Measurements from ENCODE around the gene BATF. TPM values are rescaled to one million over a fixed set of nuclear protein-coding genes. Genes with fewer than 3 reads are reported as not detected.
A peak's percentile ranks its signal among the peaks of the same experiment; 100 is the strongest.

BATF gene
- total RNA-seq, 2 experiments from 2014 or later: 41.3 to 41.6 TPM

GRCh38 chr14:75562089-75562488, 39.8 kb downstream of the BATF start:
- no peaks in the 10 kb centered on the region for H3K27me3 Mint-ChIP-seq (ENCODE audit: low read depth)
- ChIA-PET CTCF (interaction anchor here (0.7 to 5.3 kb wide), 21 partner anchors 9 to 344 kb away, joined by 3 to 58 read pairs (median 11); partner anchors contain the start of genes BATF and FLVCR2), POLR2A (interaction anchor here (0.7 to 2.1 kb wide), 4 partner anchors 17 to 41 kb away, joined by 3 to 8 read pairs (median 5); partner anchors contain the start of gene BATF)
- ATAC-seq: no peak
- no peak for DNase-seq
- no peaks in the 10 kb centered on the region for H3K36me3 Mint-ChIP-seq (ENCODE audit: low read depth)
- H3K4me3 Mint-ChIP-seq: no peak overlapping the region
- no peaks in the 10 kb centered on the region for H3K9me3 Mint-ChIP-seq (ENCODE audit: insufficient read depth)
- no peak overlapping the region for H3K27ac Mint-ChIP-seq
- peaks cover 63% of the 10 kb centered on the region for H3K4me1 Mint-ChIP-seq (ENCODE audit: low read depth)

GRCh38 chr14:75562489-75562888, 40.2 kb downstream of the BATF start:
- no peak overlapping the region for H3K27ac Mint-ChIP-seq
- no peak for ATAC-seq

GRCh38 chr14:75563931-75564330, 41.7 kb downstream of the BATF start:
- no peaks in the 10 kb centered on the region for H3K9me3 Mint-ChIP-seq (ENCODE audit: insufficient read depth)
- POLR2A ChIA-PET: no interaction called here
- ATAC-seq: no peak
- H3K4me1 Mint-ChIP-seq (ENCODE audit: low read depth): peaks cover 67% of the 10 kb centered on the region
- H3K36me3 Mint-ChIP-seq (ENCODE audit: low read depth): no peaks in the 10 kb centered on the region
- H3K27me3 Mint-ChIP-seq (ENCODE audit: low read depth): no peaks in the 10 kb centered on the region
- CTCF ChIA-PET: interaction anchor here (5.0 to 5.3 kb wide), 3 partner anchors 13 to 76 kb away, joined by 45 to 58 read pairs (median 49); partner anchors contain the start of genes BATF and FLVCR2
- H3K4me3 Mint-ChIP-seq: no peak overlapping the region
- no peak overlapping the region for H3K27ac Mint-ChIP-seq
- no peak for DNase-seq

More at GRCh38 chr14:75562489-75562888, 40.2 kb downstream of the BATF start:
- Mint-ChIP-seq H3K36me3 (ENCODE audit: low read depth) (no peaks in the 10 kb centered on the region), H3K27me3 (ENCODE audit: low read depth) (no peaks in the 10 kb centered on the region), H3K9me3 (ENCODE audit: insufficient read depth) (no peaks in the 10 kb centered on the region), H3K4me1 (ENCODE audit: low read depth) (peaks cover 63% of the 10 kb centered on the region), H3K4me3 (no peak overlapping the region)
- POLR2A ChIA-PET: interaction anchor here (2.1 kb wide), 1 partner anchor 20 kb away, joined by 6 read pairs; no protein-coding TSS in a partner anchor
- no peak for DNase-seq
- CTCF ChIA-PET: interaction anchor here (0.7 to 5.3 kb wide), 12 partner anchors 10 to 344 kb away, joined by 3 to 58 read pairs (median 11); partner anchors contain the start of genes BATF and FLVCR2

- POLR2A ChIA-PET: no interaction called here
- CTCF ChIA-PET: no interaction called here
- Mint-ChIP-seq H3K36me3 (ENCODE audit: low read depth) (no peaks in the 10 kb centered on the region), H3K9me3 (ENCODE audit: insufficient read depth) (no peaks in the 10 kb centered on the region), H3K4me3 (no peak overlapping the region), H3K4me1 (ENCODE audit: low read depth) (peaks cover 62% of the 10 kb centered on the region), H3K27ac (no peak overlapping the region), H3K27me3 (ENCODE audit: low read depth) (no peaks in the 10 kb centered on the region)
- no peak for DNase-seq
- no peak for ATAC-seq
Observed at GRCh38 chr14:75565056-75565455, 42.8 kb downstream of the BATF start.

- no peaks in the 10 kb centered on the region for H3K36me3 Mint-ChIP-seq (ENCODE audit: low read depth)
- ChIA-PET CTCF (interaction anchor here (0.7 to 3.8 kb wide), 29 partner anchors 9 to 318 kb away, joined by 3 to 34 read pairs (median 5); partner anchors contain the start of genes BATF, ERG28, FLVCR2 and TTLL5), POLR2A (interaction anchor here (0.8 to 1.3 kb wide), 5 partner anchors 12 to 51 kb away, joined by 3 to 6 read pairs (median 4); partner anchors contain the start of gene FLVCR2)
- DNase-seq (peak; percentile 78), ATAC-seq (peak; percentile 95)
- H3K4me3 Mint-ChIP-seq: no peak overlapping the region
- H3K27ac Mint-ChIP-seq: peak overlapping the region; percentile 48
- no peaks in the 10 kb centered on the region for H3K27me3 Mint-ChIP-seq (ENCODE audit: low read depth)
- no peaks in the 10 kb centered on the region for H3K9me3 Mint-ChIP-seq (ENCODE audit: insufficient read depth)
- H3K4me1 Mint-ChIP-seq (ENCODE audit: low read depth): peaks cover 49% of the 10 kb centered on the region
Observed at GRCh38 chr14:75566321-75566720, 44.1 kb downstream of the BATF start.

GRCh38 chr14:75566752-75567151, 44.5 kb downstream of the BATF start:
- DNase-seq: no peak
- POLR2A ChIA-PET: interaction anchor here (0.8 to 1.3 kb wide), 5 partner anchors 12 to 52 kb away, joined by 3 to 6 read pairs (median 4); partner anchors contain the start of gene FLVCR2
- Mint-ChIP-seq H3K27me3 (ENCODE audit: low read depth) (no peaks in the 10 kb centered on the region), H3K36me3 (ENCODE audit: low read depth) (no peaks in the 10 kb centered on the region), H3K9me3 (ENCODE audit: insufficient read depth) (no peaks in the 10 kb centered on the region), H3K27ac (peak overlapping the region; percentile 48), H3K4me1 (ENCODE audit: low read depth) (peaks cover 45% of the 10 kb centered on the region), H3K4me3 (no peak overlapping the region)
- CTCF ChIA-PET: interaction anchor here (0.7 to 3.8 kb wide), 29 partner anchors 9 to 318 kb away, joined by 3 to 34 read pairs (median 5); partner anchors contain the start of genes BATF, ERG28, FLVCR2 and TTLL5
- ATAC-seq: peak; percentile 14

GRCh38 chr14:75568140-75568539, 45.9 kb downstream of the BATF start:
- no peaks in the 10 kb centered on the region for H3K9me3 Mint-ChIP-seq (ENCODE audit: insufficient read depth)
- no peaks in the 10 kb centered on the region for H3K36me3 Mint-ChIP-seq (ENCODE audit: low read depth)
- no peak overlapping the region for H3K4me3 Mint-ChIP-seq
- ATAC-seq: no peak
- H3K4me1 Mint-ChIP-seq (ENCODE audit: low read depth): peaks cover 37% of the 10 kb centered on the region
- DNase-seq: no peak
- no peak overlapping the region for H3K27ac Mint-ChIP-seq
- ChIA-PET POLR2A (no interaction called here), CTCF (interaction anchor here (1.3 to 5.8 kb wide), 3 partner anchors 9 to 86 kb away, joined by 13 to 22 read pairs (median 19); no protein-coding TSS in a partner anchor)
- no peaks in the 10 kb centered on the region for H3K27me3 Mint-ChIP-seq (ENCODE audit: low read depth)

GRCh38 chr14:75568791-75569190, 46.5 kb downstream of the BATF start:
- CTCF ChIA-PET: interaction anchor here (1.1 to 5.8 kb wide), 4 partner anchors 8 to 85 kb away, joined by 3 to 22 read pairs (median 16); no protein-coding TSS in a partner anchor
- ATAC-seq (no peak), DNase-seq (no peak)
- H3K9me3 Mint-ChIP-seq (ENCODE audit: insufficient read depth): no peaks in the 10 kb centered on the region
- no peaks in the 10 kb centered on the region for H3K36me3 Mint-ChIP-seq (ENCODE audit: low read depth)
- peaks cover 37% of the 10 kb centered on the region for H3K4me1 Mint-ChIP-seq (ENCODE audit: low read depth)
- H3K4me3 Mint-ChIP-seq: no peak overlapping the region
- no peaks in the 10 kb centered on the region for H3K27me3 Mint-ChIP-seq (ENCODE audit: low read depth)
- H3K27ac Mint-ChIP-seq: no peak overlapping the region
- POLR2A ChIA-PET: no interaction called here

- H3K27me3 Mint-ChIP-seq (ENCODE audit: low read depth): no peaks in the 10 kb centered on the region
- ChIA-PET CTCF (interaction anchor here (1.0 to 5.8 kb wide), 3 partner anchors 51 to 83 kb away, joined by 3 to 19 read pairs (median 3); no protein-coding TSS in a partner anchor), POLR2A (no interaction called here)
- DNase-seq (no peak), ATAC-seq (no peak)
- no peaks in the 10 kb centered on the region for H3K36me3 Mint-ChIP-seq (ENCODE audit: low read depth)
- no peaks in the 10 kb centered on the region for H3K9me3 Mint-ChIP-seq (ENCODE audit: insufficient read depth)
- H3K4me1 Mint-ChIP-seq (ENCODE audit: low read depth): peaks cover 23% of the 10 kb centered on the region
- no peak overlapping the region for H3K27ac Mint-ChIP-seq
- no peak overlapping the region for H3K4me3 Mint-ChIP-seq
Observed at GRCh38 chr14:75570797-75571196, 48.5 kb downstream of the BATF start.

- no peaks in the 10 kb centered on the region for H3K27me3 Mint-ChIP-seq (ENCODE audit: low read depth)
- H3K4me3 Mint-ChIP-seq: no peak overlapping the region
- no peaks in the 10 kb centered on the region for H3K9me3 Mint-ChIP-seq (ENCODE audit: insufficient read depth)
- POLR2A ChIA-PET: no interaction called here
- peaks cover 13% of the 10 kb centered on the region for H3K4me1 Mint-ChIP-seq (ENCODE audit: low read depth)
- no peak overlapping the region for H3K27ac Mint-ChIP-seq
- H3K36me3 Mint-ChIP-seq (ENCODE audit: low read depth): no peaks in the 10 kb centered on the region
- DNase-seq (no peak), ATAC-seq (no peak)
- CTCF ChIA-PET: interaction anchor here (0.6 to 5.8 kb wide), 5 partner anchors 57 to 411 kb away, joined by 3 to 19 read pairs (median 3); no protein-coding TSS in a partner anchor
Observed at GRCh38 chr14:75572104-75572503, 49.8 kb downstream of the BATF start.

GRCh38 chr14:75577090-75577489, 54.8 kb downstream of the BATF start:
- Mint-ChIP-seq H3K27ac (no peak overlapping the region), H3K4me3 (no peak overlapping the region), H3K4me1 (ENCODE audit: low read depth) (peaks cover 18% of the 10 kb centered on the region), H3K36me3 (ENCODE audit: low read depth) (no peaks in the 10 kb centered on the region), H3K9me3 (ENCODE audit: insufficient read depth) (no peaks in the 10 kb centered on the region), H3K27me3 (ENCODE audit: low read depth) (peaks cover 5% of the 10 kb centered on the region)
- POLR2A ChIA-PET: interaction anchor here (1.5 kb wide), 1 partner anchor 16 kb away, joined by 4 read pairs; no protein-coding TSS in a partner anchor
- CTCF ChIA-PET: interaction anchor here (0.7 to 7.6 kb wide), 48 partner anchors 8 to 409 kb away, joined by 3 to 255 read pairs (median 4); partner anchors contain the start of genes BATF, ERG28, IFT43 and TGFB3
- DNase-seq (no peak), ATAC-seq (no peak)

- ATAC-seq: peak; percentile 96
- POLR2A ChIA-PET: interaction anchor here (1.5 kb wide), 1 partner anchor 17 kb away, joined by 4 read pairs; no protein-coding TSS in a partner anchor
Observed at GRCh38 chr14:75577729-75578101, 55.4 kb downstream of the BATF start.

More at GRCh38 chr14:75577729-75578101, 55.4 kb downstream of the BATF start:
- CTCF ChIA-PET: interaction anchor here (0.7 to 7.6 kb wide), 45 partner anchors 9 to 405 kb away, joined by 3 to 255 read pairs (median 4); partner anchors contain the start of genes BATF, ERG28, TGFB3 and TTLL5
- Mint-ChIP-seq H3K4me1 (ENCODE audit: low read depth) (peaks cover 18% of the 10 kb centered on the region), H3K36me3 (ENCODE audit: low read depth) (no peaks in the 10 kb centered on the region), H3K4me3 (peak overlapping the region; percentile 77), H3K27ac (no peak overlapping the region), H3K27me3 (ENCODE audit: low read depth) (peaks cover 5% of the 10 kb centered on the region), H3K9me3 (ENCODE audit: insufficient read depth) (no peaks in the 10 kb centered on the region)
- DNase-seq: peak; percentile 82

All from activated CD8-positive, alpha-beta T cell treated with anti-CD3 and anti-CD28 coated beads, Interleukin-2, amount 10 ng/mL, durations not matched to agents 7 days and 5 days (primary cell).